ENCODE data around the gene RNASE11. TPM values are rescaled to one million over a fixed set of nuclear protein-coding genes. Genes with fewer than 3 reads are reported as not detected.

Gene RNASE11
- total RNA-seq, 1 donor from 2014 or later = not detected

- no peaks in the 10 kb centered on the region for H3K9me3 Mint-ChIP-seq (ENCODE audit: unreplicated experiment)
- no peak overlapping the region for H3K4me3 Mint-ChIP-seq (ENCODE audit: unreplicated experiment)
- H3K4me1 Mint-ChIP-seq (ENCODE audit: unreplicated experiment) = no peaks in the 10 kb centered on the region
- H3K27ac Mint-ChIP-seq (ENCODE audit: unreplicated experiment) = no peak overlapping the region
- no peaks in the 10 kb centered on the region for H3K36me3 Mint-ChIP-seq (ENCODE audit: unreplicated experiment)
- DNase-seq (ENCODE audit: extremely low spot score, unreplicated experiment) = no peak
- no peaks in the 10 kb centered on the region for H3K27me3 Mint-ChIP-seq (ENCODE audit: unreplicated experiment)
- TF ChIP-seq, protein P1, sequence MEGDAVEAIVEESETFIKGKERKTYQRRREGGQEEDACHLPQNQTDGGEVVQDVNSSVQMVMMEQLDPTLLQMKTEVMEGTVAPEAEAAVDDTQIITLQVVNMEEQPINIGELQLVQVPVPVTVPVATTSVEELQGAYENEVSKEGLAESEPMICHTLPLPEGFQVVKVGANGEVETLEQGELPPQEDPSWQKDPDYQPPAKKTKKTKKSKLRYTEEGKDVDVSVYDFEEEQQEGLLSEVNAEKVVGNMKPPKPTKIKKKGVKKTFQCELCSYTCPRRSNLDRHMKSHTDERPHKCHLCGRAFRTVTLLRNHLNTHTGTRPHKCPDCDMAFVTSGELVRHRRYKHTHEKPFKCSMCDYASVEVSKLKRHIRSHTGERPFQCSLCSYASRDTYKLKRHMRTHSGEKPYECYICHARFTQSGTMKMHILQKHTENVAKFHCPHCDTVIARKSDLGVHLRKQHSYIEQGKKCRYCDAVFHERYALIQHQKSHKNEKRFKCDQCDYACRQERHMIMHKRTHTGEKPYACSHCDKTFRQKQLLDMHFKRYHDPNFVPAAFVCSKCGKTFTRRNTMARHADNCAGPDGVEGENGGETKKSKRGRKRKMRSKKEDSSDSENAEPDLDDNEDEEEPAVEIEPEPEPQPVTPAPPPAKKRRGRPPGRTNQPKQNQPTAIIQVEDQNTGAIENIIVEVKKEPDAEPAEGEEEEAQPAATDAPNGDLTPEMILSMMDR (IDR thresholded peaks at IDR 0.05) = peak; percentile 99
Observed at GRCh38 chr14:20609215-20610001, 21.6 kb upstream of the RNASE11 start.

- TF ChIP-seq, protein P1 (IDR thresholded peaks at IDR 0.05) = no peak
- Mint-ChIP-seq H3K27me3 (ENCODE audit: unreplicated experiment) (no peaks in the 10 kb centered on the region), H3K4me1 (ENCODE audit: unreplicated experiment) (no peaks in the 10 kb centered on the region), H3K9me3 (ENCODE audit: unreplicated experiment) (no peaks in the 10 kb centered on the region), H3K4me3 (ENCODE audit: unreplicated experiment) (no peak overlapping the region), H3K36me3 (ENCODE audit: unreplicated experiment) (no peaks in the 10 kb centered on the region), H3K27ac (ENCODE audit: unreplicated experiment) (no peak overlapping the region)
- DNase-seq (ENCODE audit: extremely low spot score, unreplicated experiment) = no peak
Observed at GRCh38 chr14:20608383-20609110, 20.7 kb upstream of the RNASE11 start.

DNA sequence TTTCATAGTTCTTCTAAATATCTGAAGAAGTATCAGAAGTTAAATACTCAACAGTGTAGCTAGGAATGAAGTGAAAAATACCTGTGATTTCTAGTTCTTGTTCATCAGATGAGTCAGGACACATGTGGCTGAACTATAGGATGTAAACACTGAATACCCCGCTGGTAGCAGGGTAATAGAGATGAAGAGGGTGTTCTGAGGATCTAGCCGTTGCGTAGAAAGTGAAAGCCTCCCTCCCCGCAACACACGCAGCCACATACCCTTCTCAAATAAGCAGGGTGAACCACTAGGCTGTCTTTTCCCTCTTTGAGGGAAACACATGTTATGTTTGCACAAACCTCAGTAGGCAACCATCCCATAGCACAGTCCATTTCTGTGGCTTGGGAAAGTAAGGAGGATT lies 19.8 kb upstream of the RNASE11 start:
- Mint-ChIP-seq H3K36me3 (ENCODE audit: unreplicated experiment) (no peaks in the 10 kb centered on the region), H3K4me1 (ENCODE audit: unreplicated experiment) (no peaks in the 10 kb centered on the region), H3K27me3 (ENCODE audit: unreplicated experiment) (no peaks in the 10 kb centered on the region), H3K27ac (ENCODE audit: unreplicated experiment) (no peak overlapping the region), H3K9me3 (ENCODE audit: unreplicated experiment) (no peaks in the 10 kb centered on the region), H3K4me3 (ENCODE audit: unreplicated experiment) (no peak overlapping the region)
- TF ChIP-seq, protein P1 (IDR thresholded peaks at IDR 0.05) = no peak
- no peak for DNase-seq (ENCODE audit: extremely low spot score, unreplicated experiment)

DNA sequence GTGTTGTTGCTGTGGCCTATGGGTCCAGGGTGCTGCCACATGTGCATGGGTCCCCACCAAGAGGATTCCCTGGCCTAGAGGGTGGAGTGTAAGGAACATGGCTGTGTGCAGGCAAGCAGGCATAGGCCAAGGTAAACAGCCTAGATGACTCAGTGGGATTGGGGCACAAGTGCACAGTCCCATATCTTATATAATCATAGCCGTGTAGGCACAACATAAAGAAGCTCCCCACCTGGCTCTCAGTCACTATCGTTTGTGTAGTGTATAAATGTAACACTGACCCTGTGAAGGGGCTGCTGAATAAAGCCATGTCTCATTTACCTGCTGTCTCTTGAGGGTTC lies 19.1 kb upstream of the RNASE11 start:
- H3K9me3 Mint-ChIP-seq (ENCODE audit: unreplicated experiment) = no peaks in the 10 kb centered on the region
- no peak for DNase-seq (ENCODE audit: extremely low spot score, unreplicated experiment)
- no peak overlapping the region for H3K4me3 Mint-ChIP-seq (ENCODE audit: unreplicated experiment)
- H3K36me3 Mint-ChIP-seq (ENCODE audit: unreplicated experiment) = no peaks in the 10 kb centered on the region
- H3K27ac Mint-ChIP-seq (ENCODE audit: unreplicated experiment) = no peak overlapping the region
- TF ChIP-seq, protein P1 (IDR thresholded peaks at IDR 0.05) = no peak
- no peaks in the 10 kb centered on the region for H3K27me3 Mint-ChIP-seq (ENCODE audit: unreplicated experiment)
- no peaks in the 10 kb centered on the region for H3K4me1 Mint-ChIP-seq (ENCODE audit: unreplicated experiment)

- Mint-ChIP-seq H3K9me3 (ENCODE audit: unreplicated experiment) (no peaks in the 10 kb centered on the region), H3K4me3 (ENCODE audit: unreplicated experiment) (no peak overlapping the region), H3K36me3 (ENCODE audit: unreplicated experiment) (no peaks in the 10 kb centered on the region), H3K4me1 (ENCODE audit: unreplicated experiment) (no peaks in the 10 kb centered on the region), H3K27ac (ENCODE audit: unreplicated experiment) (no peak overlapping the region), H3K27me3 (ENCODE audit: unreplicated experiment) (no peaks in the 10 kb centered on the region)
- no peak for DNase-seq (ENCODE audit: extremely low spot score, unreplicated experiment)
- TF ChIP-seq, protein P1 (IDR thresholded peaks at IDR 0.05) = peak; percentile 32
Observed at GRCh38 chr14:20606190-20606901, 18.5 kb upstream of the RNASE11 start.
